ENCODE measurements around the gene PLCB4.
"Not testable (repeated sequence)": the region's sequence is repeated elsewhere in the genome, so short reads cannot be mapped to it uniquely, and the experiment has no call there.

The PLCB4 gene

DNA sequence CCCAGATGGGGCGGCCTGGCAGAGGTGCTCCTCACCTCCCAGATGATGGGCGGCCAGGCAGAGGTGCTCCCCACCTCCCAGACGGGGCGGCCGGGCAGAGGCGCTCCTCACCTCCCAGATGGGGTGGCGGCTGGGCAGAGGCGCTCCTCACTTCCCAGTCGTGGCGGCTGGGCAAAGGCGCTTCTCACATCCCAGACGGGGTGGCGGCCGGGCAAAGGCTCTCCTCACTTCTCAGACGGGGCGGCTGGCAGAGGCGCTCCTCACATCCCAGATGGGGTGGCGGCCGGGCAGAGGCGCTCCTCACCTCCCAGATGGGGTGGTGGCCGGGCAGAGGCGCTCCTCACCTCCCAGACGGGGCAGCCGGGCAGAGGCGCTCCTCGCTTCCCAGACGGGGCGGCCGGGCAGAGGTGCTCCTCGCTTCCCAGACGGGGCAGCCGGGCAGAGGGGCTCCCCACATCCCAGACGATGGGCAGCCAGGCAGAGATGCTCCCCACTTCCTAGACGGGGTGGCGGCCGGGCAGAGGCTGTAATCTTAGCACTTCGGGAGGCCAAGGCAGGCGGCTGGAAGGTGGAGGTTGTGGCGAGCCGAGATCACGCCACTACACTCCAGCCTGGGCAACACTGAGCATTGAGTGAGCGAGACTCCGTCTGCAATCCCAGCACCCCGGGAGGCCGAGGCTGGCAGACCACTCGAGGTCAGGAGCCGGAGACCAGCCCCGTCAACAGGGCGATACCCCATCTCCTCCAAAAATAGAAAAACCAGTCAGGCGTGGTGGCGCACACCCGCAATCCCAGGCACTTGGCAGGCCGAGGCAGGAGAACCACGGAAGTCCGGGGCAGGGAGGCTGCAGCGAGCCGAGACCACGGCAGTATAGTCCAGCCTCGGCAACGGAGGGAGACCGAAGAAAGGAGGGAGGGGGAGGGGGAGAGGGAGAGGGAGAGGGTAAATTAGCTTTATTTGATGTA lies 316.7 kb downstream of the PLCB4 start:
- not testable (repeated sequence) for DNase-seq

GRCh38 chr20:9388160-9388812 lies 319.4 kb downstream of the PLCB4 start:
- DNase-seq, result no peak

DNA sequence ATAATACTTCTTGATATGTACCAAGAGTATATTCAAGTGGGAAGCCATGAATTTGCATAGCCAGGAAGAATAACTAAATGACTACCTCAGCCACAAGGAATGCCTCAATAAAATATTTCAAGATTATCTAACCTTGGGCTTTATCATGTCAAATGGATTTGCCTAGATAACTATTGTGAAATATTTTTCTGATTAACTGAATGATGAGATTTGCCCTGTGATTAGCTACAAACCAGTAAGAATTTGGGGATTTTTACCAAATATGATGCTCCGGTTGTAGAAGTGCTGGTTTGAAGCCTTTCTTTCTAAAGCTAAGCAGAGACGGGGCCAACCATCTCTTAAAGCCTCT lies 319.9 kb downstream of the PLCB4 start:
- DNase-seq, result no peak

DNA sequence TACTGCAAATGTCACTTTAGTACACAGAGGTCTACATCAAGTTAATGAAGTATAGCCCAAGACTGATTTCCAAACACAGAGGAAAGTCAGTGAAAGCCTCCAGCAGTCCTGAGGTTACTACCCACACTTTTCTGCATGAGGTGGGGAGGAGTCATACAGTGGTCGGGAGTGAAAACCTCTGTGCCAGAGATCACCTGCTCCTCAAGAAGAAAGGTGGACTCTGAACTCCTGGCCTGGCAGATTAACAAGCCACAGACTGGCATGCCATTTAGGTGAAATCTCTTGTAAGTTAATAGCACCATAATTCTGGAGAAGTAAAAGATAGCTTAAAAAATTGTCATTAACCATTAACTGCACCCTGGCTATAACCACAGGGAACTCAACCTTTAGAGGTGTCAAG lies 320.5 kb downstream of the PLCB4 start:
- no peak for DNase-seq

DNA sequence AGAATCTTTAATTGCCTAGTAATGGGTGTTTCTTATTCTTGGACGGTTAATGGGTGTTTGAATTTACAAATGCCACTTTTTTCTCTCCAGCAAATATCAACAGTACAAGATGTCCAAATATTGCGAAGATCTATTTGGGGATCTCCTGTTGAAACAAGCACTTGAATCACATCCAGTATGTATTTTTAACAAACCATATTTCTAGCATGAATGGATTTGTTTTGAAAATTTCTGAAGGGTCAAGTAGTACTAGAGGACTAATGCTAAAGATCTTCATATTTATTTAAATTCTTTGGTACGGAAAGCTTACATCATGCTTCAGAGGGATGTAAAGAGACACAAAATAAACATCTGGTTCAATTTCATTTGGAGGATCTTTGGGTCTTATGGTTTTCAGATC lies 321.6 kb downstream of the PLCB4 start:
- DNase-seq, result no peak

- DNase-seq, result peak; percentile 32
Observed at GRCh38 chr20:9392892-9393857, 324.3 kb downstream of the PLCB4 start.

DNA sequence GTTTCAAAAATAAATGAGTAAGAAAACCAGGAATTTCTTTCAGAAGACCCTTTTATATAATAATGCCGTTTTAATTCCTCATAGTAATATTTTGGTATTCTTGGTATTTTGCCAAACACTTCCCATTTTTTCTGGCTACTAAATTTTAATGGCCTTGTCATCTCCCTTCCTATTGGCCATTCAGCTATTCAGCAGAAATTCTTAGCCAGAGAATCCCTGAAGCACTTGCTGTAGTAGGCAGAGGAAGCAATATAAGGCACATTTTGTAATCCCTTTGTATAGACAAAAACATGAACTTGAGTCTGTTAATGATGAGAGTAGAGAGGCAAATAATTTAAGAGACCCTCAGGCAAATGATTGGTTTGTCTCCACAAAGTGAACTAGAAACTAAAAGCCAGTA lies 327.1 kb downstream of the PLCB4 start:
- no peak for DNase-seq

DNA sequence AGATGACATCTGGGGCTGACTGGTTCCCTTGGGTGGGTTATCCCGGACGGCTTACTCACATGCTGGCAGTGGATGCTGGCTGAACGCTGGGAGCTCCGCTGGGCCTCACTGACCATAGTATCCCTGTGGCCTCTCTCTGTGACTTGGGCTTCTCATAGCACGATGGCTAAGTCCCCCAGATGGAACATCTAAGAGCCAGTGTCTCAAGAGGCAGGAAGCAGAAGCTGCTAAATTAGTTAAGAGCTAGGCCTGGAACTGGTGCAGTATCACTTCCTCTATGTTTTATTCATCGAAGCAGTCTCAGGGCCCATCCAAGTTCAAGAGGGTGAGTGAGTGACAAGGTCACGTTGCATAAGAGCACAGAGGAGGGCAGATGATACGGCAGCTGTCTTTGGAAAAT lies 329.0 kb downstream of the PLCB4 start:
- no peak for DNase-seq

DNA sequence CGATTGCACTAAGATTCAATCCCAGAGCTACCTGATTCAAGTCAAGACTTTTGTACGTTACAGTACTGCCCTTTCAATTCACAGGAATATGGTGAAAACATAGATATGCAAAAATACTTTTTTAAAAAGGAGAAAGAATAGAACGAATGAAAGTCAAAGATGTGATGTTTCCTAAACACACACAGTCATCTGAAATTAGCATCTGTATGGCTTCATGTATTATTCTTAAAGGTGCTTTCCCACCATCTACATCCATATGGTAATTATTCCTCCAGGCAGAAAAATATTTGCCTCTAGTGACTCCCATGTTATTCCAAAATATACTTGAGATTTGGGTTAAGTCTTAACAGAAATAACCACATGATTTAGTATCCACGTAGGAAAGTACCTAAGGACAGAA lies 330.0 kb downstream of the PLCB4 start:
- DNase-seq, result no peak

- no peak for DNase-seq
Observed at GRCh38 chr20:9399322-9399721, 330.4 kb downstream of the PLCB4 start.

GRCh38 chr20:9400171-9401025 lies 331.5 kb downstream of the PLCB4 start:
- DNase-seq, result no peak

DNA sequence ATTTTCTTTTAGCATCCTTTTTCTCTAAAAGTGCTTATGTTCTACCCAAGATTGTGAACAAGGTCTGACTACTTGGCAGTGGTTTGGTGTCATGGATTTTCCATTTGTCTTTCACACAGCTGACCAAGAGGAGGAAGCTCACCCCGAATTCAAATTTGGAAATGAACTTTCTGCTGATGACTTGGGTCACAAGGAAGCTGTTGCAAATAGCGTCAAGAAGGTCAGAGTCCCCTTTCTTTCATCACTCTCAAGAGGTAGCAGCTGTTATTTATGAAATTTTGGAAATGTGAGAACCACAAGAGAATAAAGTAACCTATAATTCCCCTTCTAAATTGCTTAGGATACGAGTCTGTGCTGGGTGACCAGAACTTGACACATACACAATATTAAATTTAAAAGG lies 332.5 kb downstream of the PLCB4 start:
- DNase-seq, result no peak

DNA sequence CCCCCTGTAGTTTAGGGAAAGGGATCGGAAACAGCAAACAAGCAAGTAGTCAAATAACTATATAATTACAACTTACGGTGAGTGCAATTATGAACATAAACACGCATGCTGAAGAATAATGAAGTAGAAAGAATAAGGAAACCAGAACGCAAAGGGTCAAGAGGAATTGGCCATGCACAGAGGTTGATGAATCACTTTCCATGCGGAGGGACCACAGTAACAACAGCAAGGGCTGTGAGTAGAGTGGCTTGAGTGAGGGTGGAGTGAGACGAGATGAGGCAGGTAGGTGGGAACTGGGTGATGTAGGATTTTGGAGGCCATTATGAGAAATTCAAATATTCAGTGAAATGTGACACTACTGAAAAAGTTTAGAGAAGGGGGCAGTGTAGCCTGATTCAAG lies 333.3 kb downstream of the PLCB4 start:
- DNase-seq, result no peak

DNA sequence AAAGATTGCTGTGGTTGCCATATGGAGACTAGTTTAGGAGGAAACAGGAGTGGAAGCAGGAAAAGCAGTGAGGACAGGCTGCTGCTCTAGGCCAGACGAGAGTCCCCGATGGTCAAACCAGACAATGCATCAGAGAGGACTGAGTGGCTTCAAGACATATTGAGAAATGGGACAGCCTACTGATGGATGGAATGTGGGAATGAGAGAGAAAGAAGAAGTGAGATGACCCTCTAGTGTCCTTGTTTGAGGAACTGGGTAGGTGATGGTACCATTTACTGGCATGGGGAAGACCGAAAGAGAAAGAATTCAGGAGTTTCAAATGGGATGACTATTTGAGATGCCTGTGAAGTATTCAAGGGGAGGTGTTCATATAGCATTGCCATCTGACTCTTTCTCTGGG lies 333.7 kb downstream of the PLCB4 start:
- no peak for DNase-seq

DNA sequence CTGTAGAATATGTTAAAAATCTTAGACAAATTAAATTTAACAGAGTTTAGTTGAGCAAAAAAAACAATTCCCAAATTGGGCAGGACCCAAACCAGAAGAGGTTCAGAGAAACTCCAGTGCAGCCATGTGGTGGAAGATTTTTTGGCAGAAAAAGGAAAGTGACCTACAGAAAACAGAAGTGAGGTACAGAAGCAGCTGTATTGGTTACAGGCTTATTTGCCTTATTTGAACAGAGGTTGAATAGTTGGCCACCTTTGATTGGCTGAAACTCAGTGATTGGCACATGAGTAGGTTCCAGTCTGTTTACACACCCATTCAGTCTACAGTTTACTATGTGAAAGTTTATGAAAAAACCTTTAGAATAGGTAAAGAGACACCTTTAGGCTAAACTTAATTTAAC lies 334.6 kb downstream of the PLCB4 start:
- no peak for DNase-seq

GRCh38 chr20:9407805-9408421 lies 339.0 kb downstream of the PLCB4 start:
- DNase-seq, result peak; percentile 41

- no peak for DNase-seq
Observed at GRCh38 chr20:9408422-9409300, 339.8 kb downstream of the PLCB4 start.

- DNase-seq, result no peak
Observed at GRCh38 chr20:9409352-9409751, 340.5 kb downstream of the PLCB4 start.

DNA sequence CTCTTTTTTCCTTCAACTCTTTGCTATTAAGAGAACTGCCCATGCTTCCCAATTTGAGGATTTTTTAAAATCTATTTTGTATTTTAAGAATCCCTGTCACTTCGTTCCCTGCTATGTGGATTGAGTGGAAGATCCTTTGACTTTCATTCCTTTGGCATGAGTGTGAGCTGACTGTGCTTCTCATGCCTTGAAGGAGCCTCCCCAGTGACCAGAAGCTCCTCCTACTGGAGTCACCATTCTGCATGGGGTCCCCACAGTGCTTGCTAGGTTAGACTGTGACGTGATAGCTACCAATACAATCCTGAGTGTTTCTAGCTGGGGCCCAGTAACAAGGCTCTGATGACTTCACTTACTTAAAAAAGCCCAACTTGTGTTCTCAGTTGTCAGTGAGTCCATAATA lies 341.1 kb downstream of the PLCB4 start:
- DNase-seq, result no peak

GRCh38 chr20:9411833-9412232 lies 342.9 kb downstream of the PLCB4 start:
- no peak for DNase-seq

- DNase-seq, result no peak
Observed at GRCh38 chr20:9412309-9412708, 343.4 kb downstream of the PLCB4 start.
